T-cell (primary cell): ENCODE data around the gene SYNM. TPM values are rescaled to one million over a fixed set of nuclear protein-coding genes. Genes with fewer than 3 reads are reported as not detected.

Source experiments
- ATAC-seq, 4 experiments: fragments of 200-7000 bp in 3 of 4; fragments of 150-1000 bp in 1 of 4; cut with Tn5 transposase; replicated peaks in 1 of 4; 1 replicate in 3 of 4; 2 replicates in 1 of 4; pipeline ENCODE4 v1.10.0; 2021; ENCODE audit warnings: moderate library complexity in 3 of 4, mild to moderate bottlenecking in 2 of 4, moderate number of reproducible peaks in 1 of 4
- CTCF ChIA-PET, 2 donors: fragments of 300-600 bp; sonication (Branson Sonifier 250); formaldehyde crosslinking; loops; one replicate each; lab custom pipeline; 2022; ENCODE audit warnings: antibody characterized with exemption in 2 of 2; lab: Charles Lee
- POLR2A ChIA-PET, 2 donors: fragments of 300-600 bp; sonication (Branson Sonifier 250); formaldehyde crosslinking; loops; one replicate each; lab custom pipeline; 2022; ENCODE audit warnings: antibody characterized with exemption in 2 of 2; lab: Charles Lee
- DNase-seq, 35 experiments: peaks; one replicate each; pipeline versions ENCODE4 v3.0.0 to v3.0.0-alpha.2; 2013 to 2023
- H3K27ac ChIP-seq: one replicate; pipeline ENCODE4 v1.5.1; 2013; ENCODE audit warnings: low read length
- H3K27me3 ChIP-seq, 2 experiments: replicated peaks in 1 of 2; 1 replicate in 1 of 2; 2 replicates in 1 of 2; pipeline versions ENCODE4 v1.6.1 to v1.7.0; 2013; ENCODE audit warnings: low read length in 1 of 2, mixed read lengths in 1 of 2; ENCODE audit not compliant: control insufficient read depth in 2 of 2, insufficient read depth in 2 of 2; ENCODE audit errors: extremely low read depth in 1 of 2
- H3K36me3 ChIP-seq, 2 donors: 1 replicate in 1 of 2; 2 replicates in 1 of 2; pipeline versions ENCODE4 v1.6.1 to v1.7.0; 2013; ENCODE audit warnings: low read length in 1 of 2; ENCODE audit not compliant: control insufficient read depth in 2 of 2, insufficient read depth in 1 of 2; ENCODE audit errors: extremely low read depth in 1 of 2
- H3K4me1 ChIP-seq, 2 experiments: 1 replicate in 1 of 2; 2 replicates in 1 of 2; pipeline versions ENCODE4 v1.6.1 to v1.7.0; 2013; ENCODE audit warnings: low read length in 2 of 2, mixed read lengths in 1 of 2; ENCODE audit not compliant: insufficient read depth in 2 of 2, control insufficient read depth in 1 of 2; ENCODE audit errors: extremely low read depth in 1 of 2
- H3K4me3 ChIP-seq, 2 donors: 1 replicate in 1 of 2; 2 replicates in 1 of 2; pipeline versions ENCODE4 v1.5.1 to v1.7.0; 2013; ENCODE audit warnings: mild to moderate bottlenecking in 2 of 2, low read length in 1 of 2, moderate library complexity in 1 of 2; ENCODE audit not compliant: control insufficient read depth in 1 of 2; ENCODE audit errors: extremely low read depth in 1 of 2
- H3K9me3 ChIP-seq: 2 replicates; pipeline ENCODE4 v1.7.0; 2013
- H3K27ac Mint-ChIP-seq, 2 donors: one replicate each; pipeline ENCODE4 v1.8.0; 2020 to 2021; ENCODE audit warnings: mild to moderate bottlenecking in 2 of 2, mixed read lengths in 2 of 2
- H3K27me3 Mint-ChIP-seq, 2 donors: one replicate each; pipeline ENCODE4 v1.8.0; 2021 to 2022; ENCODE audit warnings: mixed read lengths in 2 of 2
- H3K36me3 Mint-ChIP-seq: one replicate; pipeline ENCODE4 v1.8.0; 2021; ENCODE audit warnings: mixed read lengths
- H3K4me1 Mint-ChIP-seq, 3 donors: one replicate each; pipeline ENCODE4 v1.8.0; 2020 to 2022; ENCODE audit warnings: mixed read lengths in 3 of 3, mild to moderate bottlenecking in 1 of 3
- H3K4me3 Mint-ChIP-seq, 3 donors: one replicate each; pipeline ENCODE4 v1.8.0; 2020 to 2022; ENCODE audit warnings: mild to moderate bottlenecking in 3 of 3, mixed read lengths in 3 of 3, moderate library complexity in 3 of 3
- H3K9me3 Mint-ChIP-seq, 3 donors: one replicate each; pipeline ENCODE4 v1.8.0; 2020 to 2022; ENCODE audit warnings: mixed read lengths in 3 of 3
- WGBS: methylation state at CpG from one replicate; pipeline ENCODE4 v1.1.5; 2013; ENCODE audit warnings: missing lambda C conversion rate; ENCODE audit not compliant: insufficient coverage; 5-methylcytosine and 5-hydroxymethylcytosine counted together
- total RNA-seq, 35 experiments: library from RNA in 6 of 35; stranded (reverse) in 6 of 35; fragments of 120-200 nt in 1 of 35; gene quantifications; one replicate each; pipeline versions ENCODE4 v1.2.1 to v1.2.4 and lab custom pipeline; 2013 to 2026

SYNM gene
- total RNA-seq, 5 donors from 2014 or later (not counting 1 experiment from before 2014, with no cell fraction given) = 3.7 to 7.3 (median 4.2) TPM

- H3K27me3 Mint-ChIP-seq = no peaks in the 10 kb centered on the region
- POLR2A ChIA-PET = no interaction called here
- H3K4me3 Mint-ChIP-seq = no peak overlapping the region
- no peak for DNase-seq
- Histone ChIP-seq H3K27ac (no peak overlapping the region), H3K36me3 (no peaks in the 10 kb centered on the region), H3K4me3 (no peak overlapping the region), H3K4me1 (no peaks in the 10 kb centered on the region), H3K9me3 (no peaks in the 10 kb centered on the region), H3K27me3 (peaks cover 0 to 2% of the 10 kb centered on the region in 2 experiments)
- CTCF ChIA-PET = interaction anchor here in 1 of 2 donors (0.6 kb wide), 1 partner anchor 645 kb away, joined by 3 read pairs; no protein-coding TSS in a partner anchor
- no peak overlapping the region for H3K27ac Mint-ChIP-seq
- H3K9me3 Mint-ChIP-seq = no peaks in the 10 kb centered on the region
- WGBS = 60% methylated on average over 1 of the region's 3 CpGs
- H3K36me3 Mint-ChIP-seq = no peaks in the 10 kb centered on the region
- ATAC-seq = no peak
- no peaks in the 10 kb centered on the region for H3K4me1 Mint-ChIP-seq
Observed at GRCh38 chr15:99143242-99143641, 38.4 kb downstream of the SYNM start.

DNA sequence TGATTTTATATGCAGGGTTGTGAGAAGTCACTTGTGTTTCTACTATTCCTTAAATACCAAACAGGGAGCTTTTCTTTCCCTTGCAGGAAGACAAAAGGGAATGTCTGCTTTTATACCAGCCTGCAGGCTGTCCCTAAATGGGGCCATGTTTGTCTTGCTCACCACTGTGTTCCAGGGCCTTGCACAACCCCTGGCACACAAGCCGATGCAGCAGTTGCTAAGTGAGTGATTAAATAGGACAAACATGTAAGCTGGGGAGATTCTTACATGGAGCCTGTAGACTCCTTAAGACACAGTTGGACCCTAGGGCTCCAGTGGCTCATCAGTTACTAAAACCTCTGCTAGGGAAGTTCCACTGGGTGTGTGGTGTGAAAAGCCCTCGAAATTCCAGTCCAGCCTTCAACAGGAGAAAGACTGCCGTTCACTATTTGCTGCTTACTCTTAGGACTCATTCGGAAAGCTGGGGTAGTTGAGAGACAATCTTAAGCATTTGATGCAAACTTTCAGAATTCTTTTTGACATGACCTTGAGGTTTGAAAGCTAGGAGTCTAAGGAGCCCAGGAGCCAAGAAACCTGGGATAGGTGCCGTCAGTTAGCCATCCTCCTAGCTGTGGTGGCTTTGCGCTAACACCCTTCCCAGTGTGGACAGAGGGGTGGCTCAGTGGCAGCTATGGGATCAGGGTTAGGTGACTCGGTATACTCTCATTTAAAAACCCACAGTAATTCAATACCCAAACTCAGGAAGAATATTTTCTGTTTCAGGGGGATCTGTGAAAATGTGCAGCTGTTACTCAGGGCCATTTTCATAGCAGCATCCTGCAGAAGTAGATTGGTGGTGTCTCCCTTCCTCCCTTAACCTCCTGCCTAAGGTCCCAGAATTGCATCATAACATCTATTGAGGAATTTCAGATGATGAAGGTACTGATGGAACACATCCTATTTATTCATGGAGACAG lies 39.1 kb downstream of the SYNM start:
- Histone ChIP-seq H3K27ac (no peak overlapping the region), H3K4me3 (no peak overlapping the region), H3K27me3 (no peaks in the 10 kb centered on the region), H3K4me1 (no peaks in the 10 kb centered on the region), H3K9me3 (no peaks in the 10 kb centered on the region), H3K36me3 (no peaks in the 10 kb centered on the region)
- 88% methylated on average over 3 of the region's 7 CpGs for WGBS
- Mint-ChIP-seq H3K9me3 (no peaks in the 10 kb centered on the region), H3K4me1 (no peaks in the 10 kb centered on the region), H3K27me3 (no peaks in the 10 kb centered on the region), H3K27ac (no peak overlapping the region), H3K36me3 (no peaks in the 10 kb centered on the region), H3K4me3 (no peak overlapping the region)
- ChIA-PET CTCF (interaction anchor here in 1 of 2 donors (0.6 kb wide), 1 partner anchor 645 kb away, joined by 3 read pairs; no protein-coding TSS in a partner anchor), POLR2A (interaction anchor here in 1 of 2 donors (0.6 kb wide), 1 partner anchor 177 kb away, joined by 4 read pairs; no protein-coding TSS in a partner anchor)
- ATAC-seq (no peak), DNase-seq (no peak)

DNA sequence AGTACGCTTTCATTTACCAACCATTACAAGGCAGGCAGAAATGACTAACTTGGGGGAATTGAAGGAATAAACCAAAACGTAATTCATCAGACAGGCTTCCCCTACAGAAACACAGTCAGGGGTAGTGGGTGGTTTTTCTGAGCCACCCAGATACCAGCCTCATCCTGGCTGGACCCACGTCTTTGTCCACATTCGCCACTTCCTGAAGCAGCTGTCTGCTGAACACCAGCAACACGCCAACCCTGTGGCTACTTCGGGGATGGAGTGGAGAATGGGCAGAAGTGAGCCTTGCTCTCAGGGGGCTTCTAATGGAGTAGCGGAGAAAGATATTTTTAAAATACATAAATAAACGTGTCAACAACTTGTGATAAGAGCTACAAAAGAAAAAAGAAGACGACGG lies 40.1 kb downstream of the SYNM start:
- Mint-ChIP-seq H3K4me3 (no peak overlapping the region), H3K4me1 (no peaks in the 10 kb centered on the region), H3K9me3 (no peaks in the 10 kb centered on the region), H3K36me3 (no peaks in the 10 kb centered on the region), H3K27me3 (no peaks in the 10 kb centered on the region), H3K27ac (no peak overlapping the region)
- H3K4me3 ChIP-seq = no peak overlapping the region
- H3K27me3 ChIP-seq = no peaks in the 10 kb centered on the region
- no CpG with 5 or more reads among the region's 10 CpGs for WGBS
- no peak for ATAC-seq
- ChIA-PET POLR2A (no interaction called here), CTCF (no interaction called here)
- no peaks in the 10 kb centered on the region for H3K4me1 ChIP-seq
- no peak for DNase-seq
- H3K27ac ChIP-seq = no peak overlapping the region
- no peaks in the 10 kb centered on the region for H3K9me3 ChIP-seq
- no peaks in the 10 kb centered on the region for H3K36me3 ChIP-seq

- POLR2A ChIA-PET = no interaction called here
- Mint-ChIP-seq H3K9me3 (no peaks in the 10 kb centered on the region), H3K36me3 (no peaks in the 10 kb centered on the region), H3K4me3 (no peak overlapping the region), H3K27ac (no peak overlapping the region), H3K4me1 (no peaks in the 10 kb centered on the region), H3K27me3 (no peaks in the 10 kb centered on the region)
- Histone ChIP-seq H3K27ac (no peak overlapping the region), H3K9me3 (no peaks in the 10 kb centered on the region), H3K4me3 (no peak overlapping the region), H3K36me3 (no peaks in the 10 kb centered on the region), H3K4me1 (no peaks in the 10 kb centered on the region), H3K27me3 (no peaks in the 10 kb centered on the region)
- CTCF ChIA-PET = no interaction called here
- DNase-seq (no peak), ATAC-seq (no peak)
- WGBS = 86% methylated on average over 3 of the region's 6 CpGs
Observed at GRCh38 chr15:99145778-99146177, 40.9 kb downstream of the SYNM start.

DNA sequence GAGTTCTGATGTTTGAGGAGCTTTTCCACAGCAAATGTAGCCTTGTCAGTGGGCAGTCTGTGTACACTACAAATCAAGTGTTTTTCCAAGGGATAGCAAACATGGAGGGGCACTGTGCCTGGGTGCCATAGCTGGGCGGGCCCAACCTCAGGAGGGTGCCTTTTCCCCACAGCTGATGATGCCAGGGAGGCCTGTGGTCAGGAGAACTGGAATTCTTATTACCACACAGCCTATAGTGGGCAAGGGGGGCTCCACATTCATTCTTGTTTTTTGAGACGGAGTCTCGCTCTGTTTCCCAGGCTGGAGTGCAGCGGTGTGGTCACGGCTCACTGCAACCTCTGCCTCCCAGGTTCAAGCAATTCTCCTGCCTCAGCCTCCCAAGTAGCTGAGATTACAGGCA lies 41.8 kb downstream of the SYNM start:
- Mint-ChIP-seq H3K9me3 (no peaks in the 10 kb centered on the region), H3K27me3 (no peaks in the 10 kb centered on the region), H3K36me3 (no peaks in the 10 kb centered on the region), H3K27ac (no peak overlapping the region), H3K4me1 (no peaks in the 10 kb centered on the region), H3K4me3 (no peak overlapping the region)
- DNase-seq (no peak), ATAC-seq (no peak)
- H3K36me3 ChIP-seq = no peaks in the 10 kb centered on the region
- no peak overlapping the region for H3K27ac ChIP-seq
- CTCF ChIA-PET = no interaction called here
- H3K4me1 ChIP-seq = no peaks in the 10 kb centered on the region
- no peak overlapping the region for H3K4me3 ChIP-seq
- POLR2A ChIA-PET = no interaction called here
- H3K27me3 ChIP-seq = no peaks in the 10 kb centered on the region
- H3K9me3 ChIP-seq = no peaks in the 10 kb centered on the region
- WGBS = no CpG with 5 or more reads among the region's 5 CpGs

DNA sequence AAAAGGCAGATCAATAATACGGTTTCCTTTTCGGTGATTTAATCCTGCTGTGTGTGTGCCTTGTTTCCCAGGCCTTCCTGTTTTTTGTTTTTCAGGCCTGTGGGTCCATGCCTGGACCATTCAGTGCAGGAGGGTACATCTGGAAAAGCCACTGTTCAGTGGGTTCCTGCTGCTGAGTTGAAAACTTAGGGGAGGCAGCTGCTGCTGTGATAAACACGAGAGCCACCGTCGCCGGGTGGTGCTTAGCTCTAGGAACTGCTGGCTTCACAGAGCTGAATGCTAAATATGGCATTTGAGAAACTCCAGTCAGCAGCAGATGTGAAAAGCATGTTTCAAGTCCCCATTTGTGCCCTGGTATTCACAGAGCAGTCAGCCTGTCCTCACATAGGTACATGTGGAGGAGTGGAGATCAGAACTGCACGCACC lies 44.0 kb downstream of the SYNM start:
- H3K27me3 ChIP-seq = no peaks in the 10 kb centered on the region
- H3K9me3 ChIP-seq = no peaks in the 10 kb centered on the region
- H3K27ac ChIP-seq = no peak overlapping the region
- DNase-seq = peak in 1 of 35 experiments; percentile 1
- no peak for ATAC-seq
- no peaks in the 10 kb centered on the region for H3K36me3 ChIP-seq
- no peak overlapping the region for H3K4me3 ChIP-seq
- Mint-ChIP-seq H3K9me3 (no peaks in the 10 kb centered on the region), H3K36me3 (no peaks in the 10 kb centered on the region), H3K4me1 (no peaks in the 10 kb centered on the region), H3K4me3 (no peak overlapping the region), H3K27me3 (no peaks in the 10 kb centered on the region), H3K27ac (no peak overlapping the region)
- ChIA-PET CTCF (no interaction called here), POLR2A (no interaction called here)
- H3K4me1 ChIP-seq = no peaks in the 10 kb centered on the region
- 92% methylated on average over 7 of the region's 7 CpGs for WGBS
